Lower leg skin (tissue), 4 donors: ENCODE results near the gene TNIK. TPM values are rescaled to one million over a fixed set of nuclear protein-coding genes. Genes with fewer than 3 reads are reported as not detected.
"Not testable (repeated sequence)": the region's sequence is repeated elsewhere in the genome, so short reads cannot be mapped to it uniquely, and the experiment has no call there.

Experiments used
- DNase-seq, 2 donors: peaks; one replicate each; pipeline ENCODE4 v3.0.0-alpha.2; 2019; ENCODE audit warnings: low spot score in 2 of 2
- H3K4me3 ChIP-seq: fragments of 200-600 bp; sonication (generic); 2 replicates; pipeline ENCODE4 v1.5.1; 2017; ENCODE audit warnings: mild to moderate bottlenecking, low read depth; ENCODE audit not compliant: poor library complexity, severe bottlenecking
- POLR2A ChIP-seq, 2 donors: fragments of 450-650 bp; IDR thresholded peaks; one replicate each; pipeline ENCODE4 v1.6.1; 2016 to 2017; ENCODE audit warnings: antibody characterized with exemption in 2 of 2, mild to moderate bottlenecking in 1 of 2, moderate library complexity in 1 of 2
- WGBS, 2 donors: methylation state at CpG; one replicate each; pipeline ENCODE4 v1.1.5; 2018; 5-methylcytosine and 5-hydroxymethylcytosine counted together
- intact Hi-C: fragments of 100-400 bp; cut with DNase I; formaldehyde crosslinking; loops from one replicate; pipeline ENCODE4 v1.15.0; 2023; ENCODE audit warnings: low total_unique reads
- total RNA-seq, 4 donors: library from RNA; depleted of rRNA; stranded (reverse); fragments of >200 nt; gene quantifications; one replicate each; pipeline ENCODE4 v1.1.0, GENCODE V29; 2016
- TF ChIP-seq, protein P1 (sequence below), 3 donors: fragments of 450-650 bp; IDR thresholded peaks; one replicate each; pipeline ENCODE4 v1.5.1; 2016; ENCODE audit warnings: antibody characterized with exemption in 3 of 3, mild to moderate bottlenecking in 3 of 3, moderate library complexity in 2 of 3

The TNIK gene
- total RNA-seq, 4 donors from 2014 or later, result 0.72 to 4.7 (median 2.4) TPM

DNA sequence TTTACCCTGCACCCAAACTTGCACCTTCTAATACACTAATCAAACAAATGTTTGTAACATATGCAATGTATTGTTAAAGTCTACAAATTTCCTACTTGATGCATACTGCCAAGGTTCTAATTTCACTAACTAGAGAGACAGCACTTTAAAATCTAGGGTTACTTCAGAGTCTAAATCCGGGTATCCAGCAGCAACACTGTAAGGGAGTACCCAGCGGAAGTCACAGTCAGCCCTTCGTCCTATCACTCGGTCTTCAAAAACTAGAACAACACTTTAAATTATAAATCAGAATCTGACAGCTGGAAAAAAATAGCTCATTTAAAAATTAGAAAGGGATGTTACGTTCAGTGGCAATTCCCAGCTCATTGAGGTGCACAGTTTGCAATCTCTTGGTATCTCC lies 8.3 kb downstream of the TNIK start:
- TF ChIP-seq POLR2A (IDR thresholded peaks at IDR 0.05), result no peak
- TF ChIP-seq, protein P1, sequence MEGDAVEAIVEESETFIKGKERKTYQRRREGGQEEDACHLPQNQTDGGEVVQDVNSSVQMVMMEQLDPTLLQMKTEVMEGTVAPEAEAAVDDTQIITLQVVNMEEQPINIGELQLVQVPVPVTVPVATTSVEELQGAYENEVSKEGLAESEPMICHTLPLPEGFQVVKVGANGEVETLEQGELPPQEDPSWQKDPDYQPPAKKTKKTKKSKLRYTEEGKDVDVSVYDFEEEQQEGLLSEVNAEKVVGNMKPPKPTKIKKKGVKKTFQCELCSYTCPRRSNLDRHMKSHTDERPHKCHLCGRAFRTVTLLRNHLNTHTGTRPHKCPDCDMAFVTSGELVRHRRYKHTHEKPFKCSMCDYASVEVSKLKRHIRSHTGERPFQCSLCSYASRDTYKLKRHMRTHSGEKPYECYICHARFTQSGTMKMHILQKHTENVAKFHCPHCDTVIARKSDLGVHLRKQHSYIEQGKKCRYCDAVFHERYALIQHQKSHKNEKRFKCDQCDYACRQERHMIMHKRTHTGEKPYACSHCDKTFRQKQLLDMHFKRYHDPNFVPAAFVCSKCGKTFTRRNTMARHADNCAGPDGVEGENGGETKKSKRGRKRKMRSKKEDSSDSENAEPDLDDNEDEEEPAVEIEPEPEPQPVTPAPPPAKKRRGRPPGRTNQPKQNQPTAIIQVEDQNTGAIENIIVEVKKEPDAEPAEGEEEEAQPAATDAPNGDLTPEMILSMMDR (IDR thresholded peaks at IDR 0.05), result no peak
- intact Hi-C loops, result no loop called here
- WGBS, 2 donors, result 92% methylated on average over 5 of the region's 5 CpGs
- DNase-seq, result no peak
- H3K4me3 ChIP-seq, result no peak overlapping the region

- DNase-seq, H3K4me3 ChIP-seq, intact Hi-C loops: not testable (repeated sequence)
- WGBS, 2 donors, result 33 to 44% methylated on average over 1 of the region's 1 CpG
Observed at GRCh38 chr3:171447579-171447891, 12.7 kb downstream of the TNIK start.

- TF ChIP-seq, protein P1 (IDR thresholded peaks at IDR 0.05), result no peak
- TF ChIP-seq POLR2A (IDR thresholded peaks at IDR 0.05), result no peak
- WGBS, 2 donors, result 85 to 87% methylated on average over 12 of the region's 12 CpGs
- no peak overlapping the region for H3K4me3 ChIP-seq
- intact Hi-C loops, result no loop called here
- no peak for DNase-seq
Observed at GRCh38 chr3:171446801-171447578, 13.2 kb downstream of the TNIK start.

- WGBS, 2 donors, result 83 to 90% methylated on average over 1 of the region's 1 CpG
Observed at GRCh38 chr3:171446301-171446700, 13.9 kb downstream of the TNIK start.

GRCh38 chr3:171445620-171446204 lies 14.5 kb downstream of the TNIK start:
- no peak overlapping the region for H3K4me3 ChIP-seq
- intact Hi-C loops, result no loop called here
- no peak for TF ChIP-seq POLR2A (IDR thresholded peaks at IDR 0.05)
- TF ChIP-seq, protein P1 (IDR thresholded peaks at IDR 0.05), result no peak

More at GRCh38 chr3:171446301-171446700, 13.9 kb downstream of the TNIK start:
- intact Hi-C loops, result no loop called here
- no peak overlapping the region for H3K4me3 ChIP-seq
- no peak for TF ChIP-seq POLR2A (IDR thresholded peaks at IDR 0.05)
- TF ChIP-seq, protein P1 (IDR thresholded peaks at IDR 0.05), result no peak
- DNase-seq, result no peak

GRCh38 chr3:171444001-171444690 lies 16.1 kb downstream of the TNIK start:
- intact Hi-C loops, result no loop called here
- H3K4me3 ChIP-seq, result no peak overlapping the region
- WGBS, 2 donors, result 66 to 78% methylated on average over 3 of the region's 3 CpGs
- no peak for DNase-seq
- TF ChIP-seq, protein P1 (IDR thresholded peaks at IDR 0.05), result no peak
- TF ChIP-seq POLR2A (IDR thresholded peaks at IDR 0.05), result no peak

More at GRCh38 chr3:171445620-171446204, 14.5 kb downstream of the TNIK start:
- DNase-seq, result no peak
- WGBS, 2 donors, result 77 to 78% methylated on average over 6 of the region's 6 CpGs
